ENCODE results near the gene PPM1H. TPM values are rescaled to one million over a fixed set of nuclear protein-coding genes. Genes with fewer than 3 reads are reported as not detected.

Gene PPM1H
- total RNA-seq, 6 experiments from 2014 or later: 7.0 to 20.9 (median 8.4) TPM

GRCh38 chr12:62720661-62721330, 214.2 kb downstream of the PPM1H start:
- Mint-ChIP-seq H3K27me3 (ENCODE audit: insufficient read depth) (no peaks in the 10 kb centered on the region; the same call in none of the 2 replicates), H3K4me3 (no peak overlapping the region), H3K27ac (peak overlapping the region; percentile 77)

GRCh38 chr12:62720025-62720424, 214.9 kb downstream of the PPM1H start:
- TF ChIP-seq CTCF (IDR thresholded peaks at IDR 0.05): no peak
- Mint-ChIP-seq H3K4me1 (ENCODE audit: low read depth) (peaks cover 88% of the 10 kb centered on the region), H3K36me3 (ENCODE audit: low read depth) (no peaks in the 10 kb centered on the region; the same call in 1 of the 2 replicates), H3K9me3 (no peaks in the 10 kb centered on the region), H3K27me3 (ENCODE audit: insufficient read depth) (no peaks in the 10 kb centered on the region; the same call in 1 of the 2 replicates), H3K27ac (peak overlapping the region; percentile 77), H3K4me3 (no peak overlapping the region; the same call in 1 of the 2 replicates)
- no peak for DNase-seq

More at GRCh38 chr12:62720661-62721330, 214.2 kb downstream of the PPM1H start:
- H3K36me3 Mint-ChIP-seq (ENCODE audit: low read depth): no peaks in the 10 kb centered on the region; the same call in 1 of the 2 replicates
- DNase-seq: peak; percentile 66
- no peak for TF ChIP-seq CTCF (IDR thresholded peaks at IDR 0.05)
- H3K4me1 Mint-ChIP-seq (ENCODE audit: low read depth): peaks cover 94% of the 10 kb centered on the region
- no peaks in the 10 kb centered on the region for H3K9me3 Mint-ChIP-seq

- Mint-ChIP-seq H3K27ac (no peak overlapping the region), H3K27me3 (ENCODE audit: insufficient read depth) (no peaks in the 10 kb centered on the region; the same call in 1 of the 2 replicates), H3K36me3 (ENCODE audit: low read depth) (no peaks in the 10 kb centered on the region; the same call in 1 of the 2 replicates), H3K4me1 (ENCODE audit: low read depth) (peaks cover 87% of the 10 kb centered on the region), H3K9me3 (no peaks in the 10 kb centered on the region), H3K4me3 (no peak overlapping the region)
- TF ChIP-seq CTCF (IDR thresholded peaks at IDR 0.05): no peak
- no peak for DNase-seq
Measured at GRCh38 chr12:62718762-62719426, 216.1 kb downstream of the PPM1H start.

GRCh38 chr12:62717643-62718042, 217.3 kb downstream of the PPM1H start:
- H3K4me1 Mint-ChIP-seq (ENCODE audit: low read depth): peaks cover 74% of the 10 kb centered on the region
- no peaks in the 10 kb centered on the region; the same call in 1 of the 2 replicates for H3K36me3 Mint-ChIP-seq (ENCODE audit: low read depth)
- no peak for DNase-seq
- H3K4me3 Mint-ChIP-seq: no peak overlapping the region
- no peaks in the 10 kb centered on the region; the same call in 1 of the 2 replicates for H3K27me3 Mint-ChIP-seq (ENCODE audit: insufficient read depth)
- no peak for TF ChIP-seq CTCF (IDR thresholded peaks at IDR 0.05)
- H3K27ac Mint-ChIP-seq: no peak overlapping the region
- H3K9me3 Mint-ChIP-seq: no peaks in the 10 kb centered on the region

GRCh38 chr12:62716866-62717525, 218.0 kb downstream of the PPM1H start:
- peak overlapping the region; percentile 6; the same call in 1 of the 2 replicates for H3K27ac Mint-ChIP-seq
- H3K36me3 Mint-ChIP-seq (ENCODE audit: low read depth): no peaks in the 10 kb centered on the region; the same call in 1 of the 2 replicates
- no peak overlapping the region for H3K4me3 Mint-ChIP-seq
- DNase-seq: no peak
- no peaks in the 10 kb centered on the region; the same call in 1 of the 2 replicates for H3K27me3 Mint-ChIP-seq (ENCODE audit: insufficient read depth)
- peaks cover 68% of the 10 kb centered on the region for H3K4me1 Mint-ChIP-seq (ENCODE audit: low read depth)
- H3K9me3 Mint-ChIP-seq: no peaks in the 10 kb centered on the region
- TF ChIP-seq CTCF (IDR thresholded peaks at IDR 0.05): no peak

Data from HFFc6 (cell line).